Ishikawa (cell line): ENCODE results near the gene C6orf120.

ENCODE experiments used
- CEBPB ChIP-seq: IDR thresholded peaks from 2 replicates; pipeline ENCODE4 v1.6.1; 2012
- CREB1 ChIP-seq: IDR thresholded peaks from 2 replicates; pipeline ENCODE4 v1.6.1; 2012; ENCODE audit warnings: low read depth
- EGR1 ChIP-seq: IDR thresholded peaks from 2 replicates; pipeline ENCODE4 v1.6.1; 2012
- EP300 ChIP-seq: IDR thresholded peaks from 2 replicates; pipeline ENCODE4 v1.6.1; 2012; ENCODE audit warnings: borderline replicate concordance
- FOXM1 ChIP-seq: IDR thresholded peaks from 2 replicates; pipeline ENCODE4 v1.6.1; 2012; ENCODE audit warnings: low read depth, borderline replicate concordance
- NFIC ChIP-seq: IDR thresholded peaks from 2 replicates; pipeline ENCODE4 v1.6.1; 2012
- RAD21 ChIP-seq: IDR thresholded peaks from 2 replicates; pipeline ENCODE4 v1.6.1; 2012; ENCODE audit warnings: low read depth
- REST ChIP-seq: IDR thresholded peaks from 2 replicates; pipeline ENCODE4 v1.6.1; 2012; ENCODE audit warnings: low read depth, mild to moderate bottlenecking
- TAF1 ChIP-seq: IDR thresholded peaks from 2 replicates; pipeline ENCODE4 v1.6.1; 2012; ENCODE audit warnings: low read depth, mild to moderate bottlenecking
- TCF12 ChIP-seq: IDR thresholded peaks from 2 replicates; pipeline ENCODE4 v1.6.1; 2012; ENCODE audit warnings: low read depth
- TEAD4 ChIP-seq: IDR thresholded peaks from 2 replicates; pipeline ENCODE4 v1.6.1; 2012
- YY1 ChIP-seq: IDR thresholded peaks from 2 replicates; pipeline ENCODE4 v1.6.1; 2012; ENCODE audit warnings: low read depth
- ZBTB7A ChIP-seq: IDR thresholded peaks from 2 replicates; pipeline ENCODE4 v1.6.1; 2012; ENCODE audit warnings: low read depth
- TF ChIP-seq, protein P1 (sequence below): IDR thresholded peaks from 2 replicates; pipeline ENCODE4 v1.6.1; 2012
- TF ChIP-seq, protein P2 (sequence below): IDR thresholded peaks from 2 replicates; pipeline ENCODE4 v1.6.1; 2012

C6orf120 gene

DNA sequence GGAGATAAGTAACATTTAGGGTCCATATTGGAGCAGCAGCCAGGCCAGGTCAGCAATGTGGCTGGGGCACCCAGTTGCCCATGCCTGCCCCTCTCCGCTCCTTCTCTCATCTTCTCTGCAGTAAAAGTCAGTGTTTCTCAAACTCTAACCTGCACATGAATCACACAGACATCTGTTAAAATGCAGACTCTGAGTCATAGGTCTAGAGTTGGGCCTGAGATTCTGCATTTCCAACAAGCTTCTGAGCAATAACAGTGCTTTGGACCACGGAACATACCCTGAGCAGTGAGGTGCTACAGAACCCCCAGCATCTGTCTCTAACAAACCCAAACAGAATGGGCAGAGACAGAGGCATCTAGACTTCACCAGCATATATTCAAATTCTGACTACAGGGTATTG, 12.3 kb downstream of the C6orf120 start:
- no peak for TF ChIP-seq TEAD4
- no peak for TF ChIP-seq CREB1
- TF ChIP-seq EP300, result no peak
- no peak for TF ChIP-seq NFIC
- no peak for TF ChIP-seq REST

DNA sequence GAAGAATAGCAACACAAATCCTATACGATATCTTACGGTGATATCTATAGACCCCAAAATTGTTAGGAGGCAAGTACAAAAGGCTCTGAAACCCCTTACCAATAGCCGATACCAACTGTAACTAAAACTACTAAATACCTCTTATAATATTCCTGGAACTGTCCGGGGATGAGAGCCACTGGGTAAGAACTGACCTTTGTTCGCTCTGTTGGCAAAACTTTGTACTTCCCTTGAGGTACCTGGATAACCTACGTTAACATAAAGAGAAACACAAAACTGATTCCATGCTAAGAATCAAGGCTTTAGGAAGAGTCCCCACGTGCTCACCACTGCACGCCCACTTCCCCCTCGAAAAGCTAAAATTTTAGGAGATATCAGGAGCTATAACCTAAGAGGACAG, 12.7 kb downstream of the C6orf120 start:
- TF ChIP-seq TCF12 (no peak), RAD21 (no peak), REST (no peak), NFIC (no peak), TAF1 (no peak), CREB1 (no peak), CEBPB (no peak), EGR1 (no peak), TEAD4 (no peak), EP300 (no peak), YY1 (no peak), FOXM1 (no peak), ZBTB7A (no peak)
- TF ChIP-seq, protein P1, sequence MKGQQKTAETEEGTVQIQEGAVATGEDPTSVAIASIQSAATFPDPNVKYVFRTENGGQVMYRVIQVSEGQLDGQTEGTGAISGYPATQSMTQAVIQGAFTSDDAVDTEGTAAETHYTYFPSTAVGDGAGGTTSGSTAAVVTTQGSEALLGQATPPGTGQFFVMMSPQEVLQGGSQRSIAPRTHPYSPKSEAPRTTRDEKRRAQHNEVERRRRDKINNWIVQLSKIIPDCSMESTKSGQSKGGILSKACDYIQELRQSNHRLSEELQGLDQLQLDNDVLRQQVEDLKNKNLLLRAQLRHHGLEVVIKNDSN, result no peak
- TF ChIP-seq, protein P2, sequence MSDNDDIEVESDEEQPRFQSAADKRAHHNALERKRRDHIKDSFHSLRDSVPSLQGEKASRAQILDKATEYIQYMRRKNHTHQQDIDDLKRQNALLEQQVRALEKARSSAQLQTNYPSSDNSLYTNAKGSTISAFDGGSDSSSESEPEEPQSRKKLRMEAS, result no peak

GRCh38 chr6:169719117-169719516, 17.2 kb downstream of the C6orf120 start:
- TF ChIP-seq, protein P2, result no peak
- no peak for TF ChIP-seq EGR1
- TF ChIP-seq NFIC, result no peak
- TF ChIP-seq TEAD4, result no peak
- TF ChIP-seq ZBTB7A, result no peak
- no peak for TF ChIP-seq CREB1

- no peak for TF ChIP-seq EP300
- TF ChIP-seq CEBPB, result no peak
- no peak for TF ChIP-seq TEAD4
- TF ChIP-seq FOXM1, result no peak
- no peak for TF ChIP-seq RAD21
- TF ChIP-seq ZBTB7A, result no peak
These were observed 18.4 kb downstream of the C6orf120 start for GRCh38 chr6:169720207-169720855.

- TF ChIP-seq YY1 (no peak), EGR1 (no peak), FOXM1 (no peak), TAF1 (no peak), CEBPB (no peak), REST (no peak), TEAD4 (0 out of 2 replicates have a peak, but pooled peaks have one; percentile 13), NFIC (0 out of 2 replicates have a peak, but pooled peaks have one; percentile 12), RAD21 (no peak), EP300 (no peak)
- TF ChIP-seq, protein P1, result no peak
- TF ChIP-seq, protein P2, result no peak; the same call in none of the 2 replicates
These were observed 20.7 kb downstream of the C6orf120 start for GRCh38 chr6:169722362-169723199.
